Brain microvascular endothelial cell (primary cell): ENCODE results near the gene SLC66A2.

Source experiments
- DNase-seq: peaks from one replicate; pipeline ENCODE4 v3.0.0-alpha.2; 2020
- H3K27ac ChIP-seq: fragments of 250-450 bp; sonication (Bioruptor Pico); 2 replicates; pipeline ENCODE4 v1.5.1; 2020; ENCODE audit warnings: mild to moderate bottlenecking, moderate library complexity
- H3K27me3 ChIP-seq: fragments of 250-450 bp; sonication (Bioruptor Pico); replicated peaks from 2 replicates; pipeline ENCODE4 v1.5.1; 2020; ENCODE audit warnings: mild to moderate bottlenecking
- H3K36me3 ChIP-seq: fragments of 250-450 bp; sonication (Bioruptor Pico); replicated peaks from 2 replicates; pipeline ENCODE4 v1.5.1; 2020; ENCODE audit warnings: mild to moderate bottlenecking
- H3K4me3 ChIP-seq: 2 replicates; pipeline ENCODE4 v1.5.1; 2011; ENCODE audit warnings: low read depth, mild to moderate bottlenecking, control low read depth, low read length, moderate library complexity
- CTCF ChIP-seq: IDR thresholded peaks from 2 replicates; pipeline ENCODE4 v1.5.1; 2011; ENCODE audit warnings: low read depth, mild to moderate bottlenecking, moderate library complexity, low read length, control low read depth, inconsistent platforms; ENCODE audit errors: missing control alignments
- in situ Hi-C: cut with HindIII; loops from 2 replicates; pipeline ENCODE4 v1.10.0; 2017; ENCODE audit warnings: low sequenced_read_pairs, low pct_ligation_motif_present

SLC66A2 gene

GRCh38 chr18:79970419-79971133 is 19.1 kb upstream of the SLC66A2 start:
- Histone ChIP-seq H3K36me3 (peaks cover 31% of the 10 kb centered on the region), H3K4me3 (no peak overlapping the region), H3K27ac (no peak overlapping the region), H3K27me3 (no peaks in the 10 kb centered on the region)
- in situ Hi-C loops = no loop called here
- TF ChIP-seq CTCF = no peak
- DNase-seq = no peak

- TF ChIP-seq CTCF = no peak
- Histone ChIP-seq H3K27ac (peak overlapping the region; percentile 51), H3K27me3 (no peaks in the 10 kb centered on the region), H3K4me3 (peak overlapping the region; percentile 52), H3K36me3 (peaks cover under 1% of the 10 kb centered on the region)
- peak; percentile 61 for DNase-seq
- in situ Hi-C loops = no loop called here
Observed at GRCh38 chr18:79965119-79965902, 13.9 kb upstream of the SLC66A2 start.

GRCh38 chr18:79964330-79965118 is 13.1 kb upstream of the SLC66A2 start, which contains the start of gene HSBP1L1:
HSBP1L1 (plus strand) TSS chr18:79964643; CDS start chr18:79964736, 93 bp downstream.
- no peak for DNase-seq
- H3K4me3 ChIP-seq = peak within 1 kb of the TSS; percentile 52
- no peaks in the 10 kb centered on the region for H3K27me3 ChIP-seq
- peak within 1 kb of the TSS; percentile 51 for H3K27ac ChIP-seq
- in situ Hi-C loops = no loop called here
- H3K36me3 ChIP-seq = no peaks in the 10 kb centered on the region
- no peak for TF ChIP-seq CTCF

- in situ Hi-C loops = no loop called here
- H3K4me3 ChIP-seq = peak overlapping the region; percentile 52
- no peaks in the 10 kb centered on the region for H3K36me3 ChIP-seq
- no peak overlapping the region for H3K27ac ChIP-seq
- H3K27me3 ChIP-seq = no peaks in the 10 kb centered on the region
- no peak for DNase-seq
- TF ChIP-seq CTCF = no peak
Observed at GRCh38 chr18:79963658-79964329, 12.3 kb upstream of the SLC66A2 start.

- no peak for DNase-seq
- Histone ChIP-seq H3K4me3 (no peak overlapping the region), H3K36me3 (no peaks in the 10 kb centered on the region), H3K27me3 (no peaks in the 10 kb centered on the region), H3K27ac (no peak overlapping the region)
- in situ Hi-C loops = no loop called here
- no peak for TF ChIP-seq CTCF
Observed at GRCh38 chr18:79962835-79963657, 11.6 kb upstream of the SLC66A2 start.
